Neural progenitor cell (in vitro differentiated cells): ENCODE data around the gene RNF167. TPM values are rescaled to one million over a fixed set of nuclear protein-coding genes. Genes with fewer than 3 reads are reported as not detected.

ENCODE experiments used
- DNase-seq: peaks from one replicate; pipeline ENCODE4 v3.0.0-alpha.2; 2016; ENCODE audit warnings: low spot score
- H2AFZ ChIP-seq: fragments of 200-600 bp; sonication (generic); replicated peaks from 2 replicates; pipeline ENCODE4 v1.6.1; 2016; ENCODE audit warnings: antibody characterized with exemption
- H3F3A ChIP-seq: fragments of 200-600 bp; sonication (generic); 2 replicates; pipeline ENCODE4 v1.6.1; 2016; ENCODE audit warnings: antibody characterized with exemption, low read depth
- H3K27ac ChIP-seq: fragments of 200-600 bp; sonication (generic); 2 replicates; pipeline ENCODE4 v1.5.1; 2016; ENCODE audit warnings: mild to moderate bottlenecking
- H3K27me3 ChIP-seq: fragments of 200-600 bp; sonication (generic); 2 replicates; pipeline ENCODE4 v1.6.1; 2016; ENCODE audit warnings: mild to moderate bottlenecking, moderate library complexity
- H3K36me3 ChIP-seq: fragments of 200-600 bp; sonication (generic); 2 replicates; pipeline ENCODE4 v1.5.1; 2016
- H3K4me1 ChIP-seq: fragments of 200-600 bp; sonication (generic); 2 replicates; pipeline ENCODE4 v1.6.1; 2016; ENCODE audit warnings: mixed run types
- H3K4me2 ChIP-seq: fragments of 200-600 bp; sonication (generic); 2 replicates; pipeline ENCODE4 v1.6.1; 2016
- H3K4me3 ChIP-seq: fragments of 200-600 bp; sonication (generic); 2 replicates; pipeline ENCODE4 v1.5.1; 2016
- H3K79me2 ChIP-seq: fragments of 200-600 bp; sonication (generic); 2 replicates; pipeline ENCODE4 v1.6.1; 2016; ENCODE audit warnings: low read depth
- H3K9ac ChIP-seq: fragments of 200-600 bp; sonication (generic); 2 replicates; pipeline ENCODE4 v1.6.1; 2016
- H3K9me3 ChIP-seq: fragments of 200-600 bp; sonication (generic); 2 replicates; pipeline ENCODE4 v1.5.1; 2016; ENCODE audit warnings: low read depth
- H4K20me1 ChIP-seq: fragments of 200-600 bp; sonication (generic); 2 replicates; pipeline ENCODE4 v1.6.1; 2016; ENCODE audit warnings: low read depth
- H3K27ac Mint-ChIP-seq: 3 replicates; pipeline ENCODE4 v1.8.0; 2021; ENCODE audit warnings: mixed read lengths
- H3K27me3 Mint-ChIP-seq: 2 replicates; pipeline ENCODE4 v1.8.0; 2022; ENCODE audit warnings: low read depth, mild to moderate bottlenecking, inconsistent platforms, moderate library complexity, mixed read lengths; ENCODE audit not compliant: insufficient read depth
- H3K36me3 Mint-ChIP-seq: 3 replicates; pipeline ENCODE4 v1.8.0; 2021; ENCODE audit warnings: mixed read lengths
- H3K4me1 Mint-ChIP-seq: 3 replicates; pipeline ENCODE4 v1.8.0; 2021; ENCODE audit warnings: mixed read lengths
- H3K4me3 Mint-ChIP-seq: 3 replicates; pipeline ENCODE4 v1.8.0; 2021; ENCODE audit warnings: mild to moderate bottlenecking, moderate library complexity, mixed read lengths
- H3K9me3 Mint-ChIP-seq: 3 replicates; pipeline ENCODE4 v1.8.0; 2020; ENCODE audit warnings: mixed read lengths
- CTCF ChIP-seq: fragments of 200-600 bp; sonication (generic); IDR thresholded peaks from 2 replicates; pipeline ENCODE4 v1.5.1; 2017; ENCODE audit warnings: antibody characterized with exemption, mild to moderate bottlenecking
- EZH2 ChIP-seq: fragments of 200-600 bp; sonication (generic); IDR thresholded peaks from 2 replicates; pipeline ENCODE4 v1.6.1; 2017; ENCODE audit warnings: antibody characterized with exemption, mild to moderate bottlenecking, moderate library complexity
- EZH2phosphoT487 ChIP-seq: fragments of 200-600 bp; sonication (generic); IDR thresholded peaks from 2 replicates; pipeline ENCODE4 v1.6.1; 2017; ENCODE audit warnings: antibody characterized with exemption
- total RNA-seq: library from RNA; depleted of rRNA; stranded (reverse); fragments of >200 nt; gene quantifications from 2 replicates; pipeline ENCODE4 v1.2.3, GENCODE V29; 2015; ENCODE audit warnings: low replicate concordance

Gene RNF167
- total RNA-seq, 1 donor from 2014 or later: 43.9 TPM

GRCh38 chr17:4955091-4955490, 15.0 kb downstream of the RNF167 start:
- H3K4me3 Mint-ChIP-seq: no peak overlapping the region
- H3K4me2 ChIP-seq: no peak overlapping the region

GRCh38 chr17:4956493-4957061, 16.5 kb downstream of the RNF167 start:
- Histone ChIP-seq H3K9me3 (no peaks in the 10 kb centered on the region), H3K9ac (no peak overlapping the region), H3K4me2 (no peak overlapping the region), H3K4me1 (peaks cover 12% of the 10 kb centered on the region), H3K79me2 (peaks cover under 1% of the 10 kb centered on the region), H2AFZ (no peak overlapping the region), H4K20me1 (no peaks in the 10 kb centered on the region), H3F3A (peaks cover 19% of the 10 kb centered on the region), H3K36me3 (no peaks in the 10 kb centered on the region), H3K4me3 (no peak overlapping the region), H3K27ac (no peak overlapping the region), H3K27me3 (no peaks in the 10 kb centered on the region)
- Mint-ChIP-seq H3K4me3 (no peak overlapping the region), H3K27me3 (peaks cover 6% of the 10 kb centered on the region), H3K9me3 (no peaks in the 10 kb centered on the region), H3K4me1 (peaks cover 18% of the 10 kb centered on the region), H3K27ac (peak overlapping the region; percentile 78), H3K36me3 (peaks cover 27% of the 10 kb centered on the region)
- TF ChIP-seq EZH2phosphoT487 (no peak), CTCF (peak; percentile 56)
- DNase-seq: peak; percentile 52

More at GRCh38 chr17:4955091-4955490, 15.0 kb downstream of the RNF167 start:
- H3K9ac ChIP-seq: no peak overlapping the region
- H3K4me1 ChIP-seq: peaks cover 13% of the 10 kb centered on the region
- H3K9me3 ChIP-seq: no peaks in the 10 kb centered on the region
- H3K27me3 Mint-ChIP-seq: peaks cover 9% of the 10 kb centered on the region
- peaks cover 27% of the 10 kb centered on the region for H3K4me1 Mint-ChIP-seq
- no peaks in the 10 kb centered on the region for H3K9me3 Mint-ChIP-seq
- no peak overlapping the region for H3K27ac Mint-ChIP-seq
- DNase-seq: no peak
- TF ChIP-seq EZH2 (no peak), CTCF (no peak), EZH2phosphoT487 (no peak)
- no peak overlapping the region for H3K4me3 ChIP-seq
- no peaks in the 10 kb centered on the region for H3K36me3 ChIP-seq
- peaks cover 4% of the 10 kb centered on the region for H3K79me2 ChIP-seq
- H3K27me3 ChIP-seq: no peaks in the 10 kb centered on the region
- H2AFZ ChIP-seq: no peak overlapping the region
- H3F3A ChIP-seq: peaks cover 27% of the 10 kb centered on the region
- no peaks in the 10 kb centered on the region for H4K20me1 ChIP-seq
- no peak overlapping the region for H3K27ac ChIP-seq
- H3K36me3 Mint-ChIP-seq: peaks cover 21% of the 10 kb centered on the region

- peaks cover 14% of the 10 kb centered on the region for H3F3A ChIP-seq
- no peaks in the 10 kb centered on the region for H3K79me2 ChIP-seq
- H3K9me3 ChIP-seq: no peaks in the 10 kb centered on the region
- no peaks in the 10 kb centered on the region for H3K9me3 Mint-ChIP-seq
- H3K27ac ChIP-seq: no peak overlapping the region
- H3K4me1 Mint-ChIP-seq: peaks cover 12% of the 10 kb centered on the region
- H3K27me3 Mint-ChIP-seq: peaks cover 3% of the 10 kb centered on the region
- H4K20me1 ChIP-seq: no peaks in the 10 kb centered on the region
- no peak overlapping the region for H3K4me3 ChIP-seq
- no peak overlapping the region for H3K4me3 Mint-ChIP-seq
- no peak overlapping the region for H2AFZ ChIP-seq
- TF ChIP-seq CTCF (no peak), EZH2phosphoT487 (no peak), EZH2 (no peak)
- no peak overlapping the region for H3K4me2 ChIP-seq
- no peak overlapping the region for H3K9ac ChIP-seq
- H3K36me3 Mint-ChIP-seq: peaks cover 29% of the 10 kb centered on the region
- no peak for DNase-seq
- H3K27ac Mint-ChIP-seq: no peak overlapping the region
- H3K36me3 ChIP-seq: no peaks in the 10 kb centered on the region
- H3K4me1 ChIP-seq: peaks cover 6% of the 10 kb centered on the region
- no peaks in the 10 kb centered on the region for H3K27me3 ChIP-seq
Measured at GRCh38 chr17:4958102-4958501, 18.0 kb downstream of the RNF167 start.
